C4-2B (cell line): Measurements from ENCODE around the gene PHC3.

ENCODE experiments used
- H3K27ac ChIP-seq: fragments of 450-650 bp; 2 replicates; pipeline ENCODE4 v1.5.1; 2017
- CTCF ChIP-seq: fragments of 450-650 bp; conservative IDR thresholded peaks from 2 replicates; pipeline ENCODE4 v1.5.1; 2017; ENCODE audit warnings: mild to moderate bottlenecking
- ZFX ChIP-seq: fragments of 450-650 bp; IDR thresholded peaks from 2 replicates; pipeline ENCODE4 v1.6.1; 2017

Gene PHC3

DNA sequence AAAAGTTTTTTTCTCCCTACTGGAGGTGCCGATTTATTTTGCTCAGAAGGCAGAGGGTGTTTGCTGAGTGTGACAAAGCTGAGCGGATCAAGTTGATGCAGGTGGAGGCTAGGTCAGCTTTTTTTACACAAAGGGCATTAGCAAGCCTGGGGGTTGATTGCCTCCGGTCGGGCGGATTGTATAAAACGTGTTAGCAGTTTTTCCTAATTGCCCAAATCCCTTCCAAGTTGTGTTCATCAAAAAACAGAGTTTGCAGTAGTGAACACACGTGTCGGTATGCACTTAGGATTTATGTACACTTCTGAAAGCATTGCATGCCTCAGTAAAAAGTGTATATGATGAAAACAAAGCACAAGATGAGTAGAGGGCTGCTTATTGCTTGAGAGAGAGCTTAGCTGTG lies 141.1 kb downstream of the PHC3 start:
- H3K27ac ChIP-seq: no peak overlapping the region
- TF ChIP-seq CTCF: no peak
- TF ChIP-seq ZFX: no peak

DNA sequence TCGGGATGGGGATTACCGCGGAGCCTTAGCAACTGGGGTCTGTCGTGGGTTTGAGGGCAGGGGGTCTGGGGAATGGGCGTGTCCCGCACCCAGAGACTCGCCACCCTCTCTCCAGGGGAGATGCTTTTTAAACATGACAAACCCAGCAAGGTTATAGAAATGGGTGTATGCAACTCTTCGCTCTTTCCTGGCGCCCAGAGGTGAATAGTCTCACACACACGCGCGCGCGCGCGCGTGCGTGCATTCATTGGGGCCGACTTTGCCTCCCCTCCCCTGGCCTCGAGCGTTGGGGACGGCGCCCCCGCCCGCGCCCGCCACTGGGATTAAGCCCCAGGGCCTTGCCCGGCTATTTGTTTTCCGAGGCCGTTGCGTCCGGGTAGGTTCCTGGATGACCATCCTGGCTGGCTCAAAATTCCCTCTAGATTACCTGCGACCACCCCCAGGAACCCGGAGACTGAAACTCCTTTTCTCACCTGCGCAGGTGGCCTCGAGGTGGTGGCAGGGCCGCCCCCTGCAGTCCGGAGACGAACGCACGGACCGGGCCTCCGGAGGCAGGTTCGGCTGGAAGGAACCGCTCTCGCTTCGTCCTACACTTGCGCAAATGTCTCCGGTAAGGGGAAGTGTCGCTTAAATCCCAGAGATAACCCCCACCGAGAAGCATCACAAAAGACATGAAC lies 143.0 kb downstream of the PHC3 start:
- TF ChIP-seq ZFX (no peak), CTCF (no peak)
- H3K27ac ChIP-seq: peak overlapping the region; percentile 49
